K562 (cell line): ENCODE measurements around the gene STRIP1.

Source experiments
- ARHGAP35 ChIP-seq: fragments of 450-650 bp; IDR thresholded peaks from 2 replicates; pipeline ENCODE4 v1.6.1; 2018; ENCODE audit not compliant: partially characterized antibody
- CTCF ChIP-seq, 3 experiments: IDR thresholded peaks in 2 of 3; conservative IDR thresholded peaks in 1 of 3; 2 replicates each; pipeline ENCODE4 v1.5.1; 2011 to 2012; ENCODE audit warnings: low read length in 3 of 3, mild to moderate bottlenecking in 3 of 3, control low read depth in 2 of 3, improper control_type of control experiment in 1 of 3, inconsistent platforms in 1 of 3, low read depth in 1 of 3, mixed read lengths in 1 of 3, moderate library complexity in 1 of 3; ENCODE audit not compliant: insufficient read depth in 2 of 3
- DNMT1 ChIP-seq: fragments of 450-650 bp; IDR thresholded peaks from 2 replicates; pipeline ENCODE4 v1.6.1; 2016; ENCODE audit warnings: antibody characterized with exemption, mild to moderate bottlenecking
- EWSR1 ChIP-seq: fragments of 450-650 bp; IDR thresholded peaks from 2 replicates; pipeline ENCODE4 v1.6.1; 2018; ENCODE audit warnings: borderline replicate concordance, mild to moderate bottlenecking, low read depth, moderate library complexity; ENCODE audit not compliant: partially characterized antibody
- MAFK ChIP-seq: IDR thresholded peaks from 2 replicates; pipeline ENCODE4 v1.6.1; 2011; ENCODE audit warnings: low read length, improper control_type of control experiment
- MEF2D ChIP-seq: conservative IDR thresholded peaks from 2 replicates; pipeline ENCODE4 v1.6.1; 2016; ENCODE audit warnings: low read depth, missing genetic modification characterization, missing compliant biosample characterization
- POLR2A ChIP-seq: fragments of 450-650 bp; conservative IDR thresholded peaks from 2 replicates; pipeline ENCODE4 v1.6.1; 2016
- SAP30 ChIP-seq: fragments of 200-600 bp; sonication (generic); IDR thresholded peaks from 2 replicates; pipeline ENCODE4 v1.6.1; 2012; ENCODE audit warnings: borderline replicate concordance, low read depth, mild to moderate bottlenecking, moderate library complexity, low read length, control low read depth, inconsistent platforms; ENCODE audit not compliant: insufficient read depth, poor library complexity, severe bottlenecking
- UBTF ChIP-seq, 2 experiments: IDR thresholded peaks; 2 replicates each; pipeline ENCODE4 v1.6.1; 2012; ENCODE audit warnings: improper control_type of control experiment in 2 of 2, low read depth in 2 of 2, low read length in 2 of 2, borderline replicate concordance in 1 of 2
- ZBTB40 ChIP-seq, 2 experiments: fragments of 450-650 bp in 1 of 2; sonication (generic) in 1 of 2; formaldehyde crosslinking in 1 of 2; IDR thresholded peaks; 2 replicates each; pipeline versions ENCODE4 v1.7.1 to v1.9.0; 2016 to 2022; ENCODE audit warnings: inconsistent platforms in 1 of 2, mild to moderate bottlenecking in 1 of 2, missing genetic modification reagents in 1 of 2
- ZFX ChIP-seq: sonication (generic); formaldehyde crosslinking; IDR thresholded peaks from 2 replicates; pipeline ENCODE4 v1.8.0; 2022; ENCODE audit warnings: mild to moderate bottlenecking, missing genetic modification reagents, moderate library complexity
- ZNF23 ChIP-seq: fragments of 250-450 bp; sonication (Bioruptor Pico); IDR thresholded peaks from 2 replicates; pipeline ENCODE4 v1.4.0; 2020; ENCODE audit warnings: mild to moderate bottlenecking
- ZNF324 ChIP-seq: fragments of 250-450 bp; sonication (Bioruptor Pico); IDR thresholded peaks from 2 replicates; pipeline ENCODE4 v1.4.0; 2020; ENCODE audit warnings: mild to moderate bottlenecking
- ZNF586 ChIP-seq: fragments of 450-650 bp; formaldehyde crosslinking; conservative IDR thresholded peaks from 2 replicates; pipeline ENCODE4 v1.4.0; 2020; ENCODE audit warnings: mild to moderate bottlenecking, moderate library complexity

GRCh38 chr1:110098222-110099026 is 64.0 kb downstream of the STRIP1 start:
- TF ChIP-seq ARHGAP35, result no peak
- no peak for TF ChIP-seq ZBTB40 (IDR thresholded peaks at IDR 0.05)
- no peak for TF ChIP-seq ZBTB40 (CRISPR knock-in tag; IDR thresholded peaks at IDR 0.05)
- TF ChIP-seq ZNF23 (CRISPR knock-in tag), result no peak
- TF ChIP-seq MEF2D (tag), result no peak
- no peak for TF ChIP-seq POLR2A
- TF ChIP-seq MAFK, result no peak
- TF ChIP-seq ZNF586 (CRISPR knock-in tag), result no peak
- TF ChIP-seq ZFX (CRISPR knock-in tag), result no peak
- TF ChIP-seq ZNF324 (CRISPR knock-in tag), result no peak
- TF ChIP-seq CTCF (IDR thresholded peaks at IDR 0.05 in 2 of 3, conservative IDR thresholded peaks at IDR 0.05 in 1 of 3; ENCODE audit: insufficient read depth in 2 of 3, low read depth in 1 of 3, low read length in 3 of 3), result no peak
- TF ChIP-seq DNMT1, result no peak
- TF ChIP-seq UBTF (IDR thresholded peaks at IDR 0.05; ENCODE audit: borderline replicate concordance in 1 of 2, low read depth in 2 of 2, low read length in 2 of 2), result no peak
- no peak for TF ChIP-seq EWSR1
- no peak for TF ChIP-seq SAP30
